Neural crest cell (in vitro differentiated cells): Measurements from ENCODE around the gene VPS8. TPM values are rescaled to one million over a fixed set of nuclear protein-coding genes. Genes with fewer than 3 reads are reported as not detected.

Source experiments
- DNase-seq: peaks from one replicate; pipeline ENCODE4 v3.0.0; 2021; ENCODE audit warnings: low read depth, mixed read lengths, low spot score
- H3K27ac Mint-ChIP-seq: one replicate; pipeline ENCODE4 v1.8.0; 2021; ENCODE audit warnings: mild to moderate bottlenecking, mixed read lengths; ENCODE audit not compliant: unreplicated experiment
- H3K27me3 Mint-ChIP-seq: 2 replicates; pipeline ENCODE4 v1.8.0; 2021; ENCODE audit warnings: low read depth, mild to moderate bottlenecking, mixed read lengths
- H3K36me3 Mint-ChIP-seq: 2 replicates; pipeline ENCODE4 v1.8.0; 2021; ENCODE audit warnings: low read depth, mild to moderate bottlenecking, mixed read lengths
- H3K4me1 Mint-ChIP-seq: 2 replicates; pipeline ENCODE4 v1.8.0; 2021; ENCODE audit warnings: mixed read lengths
- H3K4me3 Mint-ChIP-seq: one replicate; pipeline ENCODE4 v1.8.0; 2021; ENCODE audit warnings: mild to moderate bottlenecking, mixed read lengths
- H3K9me3 Mint-ChIP-seq: 2 replicates; pipeline ENCODE4 v1.8.0; 2021; ENCODE audit warnings: mixed read lengths
- CTCF ChIP-seq: fragments of 200-600 bp; sonication (generic); conservative IDR thresholded peaks from 2 replicates; pipeline ENCODE4 v1.5.0; 2021; ENCODE audit warnings: antibody characterized with exemption, mild to moderate bottlenecking
- total RNA-seq: library from RNA; stranded (reverse); gene quantifications from 2 replicates; pipeline ENCODE4 v1.2.1, GENCODE V29; 2021

Gene VPS8
- total RNA-seq, 1 donor from 2014 or later: 55.7 TPM

GRCh38 chr3:184795522-184796190 is 16.3 kb upstream of the VPS8 start:
- H3K27me3 Mint-ChIP-seq: peaks cover 9% of the 10 kb centered on the region
- peaks cover 11% of the 10 kb centered on the region for H3K4me1 Mint-ChIP-seq
- H3K4me3 Mint-ChIP-seq: no peak overlapping the region
- no peak for TF ChIP-seq CTCF
- no peak for DNase-seq
- no peaks in the 10 kb centered on the region for H3K9me3 Mint-ChIP-seq
- H3K27ac Mint-ChIP-seq: no peak overlapping the region
- no peaks in the 10 kb centered on the region for H3K36me3 Mint-ChIP-seq

- no peaks in the 10 kb centered on the region for H3K9me3 Mint-ChIP-seq
- no peak for DNase-seq
- H3K4me3 Mint-ChIP-seq: no peak overlapping the region
- H3K27ac Mint-ChIP-seq: no peak overlapping the region
- TF ChIP-seq CTCF: no peak
- peaks cover 16% of the 10 kb centered on the region for H3K27me3 Mint-ChIP-seq
- peaks cover 11% of the 10 kb centered on the region for H3K4me1 Mint-ChIP-seq
- H3K36me3 Mint-ChIP-seq: no peaks in the 10 kb centered on the region
Observed at GRCh38 chr3:184796551-184796950, 15.4 kb upstream of the VPS8 start.

- no peaks in the 10 kb centered on the region for H3K9me3 Mint-ChIP-seq
- peaks cover 18% of the 10 kb centered on the region for H3K27me3 Mint-ChIP-seq
- no peak overlapping the region for H3K27ac Mint-ChIP-seq
- H3K4me3 Mint-ChIP-seq: no peak overlapping the region
- DNase-seq: no peak
- peaks cover 11% of the 10 kb centered on the region for H3K4me1 Mint-ChIP-seq
- no peaks in the 10 kb centered on the region for H3K36me3 Mint-ChIP-seq
- no peak for TF ChIP-seq CTCF
Observed at GRCh38 chr3:184796954-184797353, 15.0 kb upstream of the VPS8 start.

GRCh38 chr3:184798120-184798519 is 13.8 kb upstream of the VPS8 start:
- H3K4me3 Mint-ChIP-seq: no peak overlapping the region
- H3K9me3 Mint-ChIP-seq: no peaks in the 10 kb centered on the region
- peaks cover 15% of the 10 kb centered on the region for H3K27me3 Mint-ChIP-seq
- no peaks in the 10 kb centered on the region for H3K36me3 Mint-ChIP-seq
- peaks cover 11% of the 10 kb centered on the region for H3K4me1 Mint-ChIP-seq
- no peak for TF ChIP-seq CTCF
- no peak for DNase-seq
- no peak overlapping the region for H3K27ac Mint-ChIP-seq

- H3K4me3 Mint-ChIP-seq: no peak overlapping the region
- H3K27me3 Mint-ChIP-seq: peaks cover 15% of the 10 kb centered on the region
- H3K9me3 Mint-ChIP-seq: no peaks in the 10 kb centered on the region
- H3K4me1 Mint-ChIP-seq: peaks cover 11% of the 10 kb centered on the region
- TF ChIP-seq CTCF: no peak
- no peak overlapping the region for H3K27ac Mint-ChIP-seq
- DNase-seq: no peak
- no peaks in the 10 kb centered on the region for H3K36me3 Mint-ChIP-seq
Observed at GRCh38 chr3:184800349-184800930, 11.5 kb upstream of the VPS8 start.
